Retinal pigment epithelial cell (primary cell): Measurements from ENCODE around the gene TSPYL2.
A peak's percentile ranks its signal among the peaks of the same experiment; 100 is the strongest.

Experiments
- DNase-seq: peaks from one replicate; pipeline ENCODE4 v3.0.0-alpha.2; 2010; ENCODE audit warnings: low read depth
- H3K4me3 ChIP-seq: 2 replicates; pipeline ENCODE4 v1.5.1; 2011; ENCODE audit warnings: mild to moderate bottlenecking, low read length, control low read depth, moderate library complexity
- TF ChIP-seq, protein P1 (sequence below): conservative IDR thresholded peaks from 2 replicates; pipeline ENCODE4 v1.5.1; 2011; ENCODE audit warnings: low read depth, low read length, control low read depth, inconsistent platforms

The TSPYL2 gene

DNA sequence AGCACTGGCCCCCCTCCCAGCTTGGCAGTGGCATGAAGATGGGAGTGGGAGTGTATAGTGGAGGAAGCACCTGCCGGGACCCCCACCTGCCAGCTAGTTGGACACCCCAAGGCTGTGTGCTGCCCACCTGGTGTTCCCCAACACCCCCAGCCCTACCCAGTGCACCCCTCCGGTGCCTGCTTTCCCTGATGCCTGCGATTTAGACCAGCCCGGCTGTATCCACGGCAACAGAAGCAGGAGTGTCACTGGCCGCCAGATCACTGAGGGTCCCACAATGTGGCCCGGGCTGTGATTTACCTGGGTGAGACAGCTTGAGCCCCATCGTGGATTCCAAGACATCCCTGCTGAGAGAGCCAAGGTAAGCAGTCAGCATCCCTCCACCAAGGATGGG, 33.0 kb upstream of the TSPYL2 start:
- H3K4me3 ChIP-seq, result peak overlapping the region; percentile 63
- no peak for DNase-seq
- TF ChIP-seq, protein P1, sequence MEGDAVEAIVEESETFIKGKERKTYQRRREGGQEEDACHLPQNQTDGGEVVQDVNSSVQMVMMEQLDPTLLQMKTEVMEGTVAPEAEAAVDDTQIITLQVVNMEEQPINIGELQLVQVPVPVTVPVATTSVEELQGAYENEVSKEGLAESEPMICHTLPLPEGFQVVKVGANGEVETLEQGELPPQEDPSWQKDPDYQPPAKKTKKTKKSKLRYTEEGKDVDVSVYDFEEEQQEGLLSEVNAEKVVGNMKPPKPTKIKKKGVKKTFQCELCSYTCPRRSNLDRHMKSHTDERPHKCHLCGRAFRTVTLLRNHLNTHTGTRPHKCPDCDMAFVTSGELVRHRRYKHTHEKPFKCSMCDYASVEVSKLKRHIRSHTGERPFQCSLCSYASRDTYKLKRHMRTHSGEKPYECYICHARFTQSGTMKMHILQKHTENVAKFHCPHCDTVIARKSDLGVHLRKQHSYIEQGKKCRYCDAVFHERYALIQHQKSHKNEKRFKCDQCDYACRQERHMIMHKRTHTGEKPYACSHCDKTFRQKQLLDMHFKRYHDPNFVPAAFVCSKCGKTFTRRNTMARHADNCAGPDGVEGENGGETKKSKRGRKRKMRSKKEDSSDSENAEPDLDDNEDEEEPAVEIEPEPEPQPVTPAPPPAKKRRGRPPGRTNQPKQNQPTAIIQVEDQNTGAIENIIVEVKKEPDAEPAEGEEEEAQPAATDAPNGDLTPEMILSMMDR, result no peak

DNA sequence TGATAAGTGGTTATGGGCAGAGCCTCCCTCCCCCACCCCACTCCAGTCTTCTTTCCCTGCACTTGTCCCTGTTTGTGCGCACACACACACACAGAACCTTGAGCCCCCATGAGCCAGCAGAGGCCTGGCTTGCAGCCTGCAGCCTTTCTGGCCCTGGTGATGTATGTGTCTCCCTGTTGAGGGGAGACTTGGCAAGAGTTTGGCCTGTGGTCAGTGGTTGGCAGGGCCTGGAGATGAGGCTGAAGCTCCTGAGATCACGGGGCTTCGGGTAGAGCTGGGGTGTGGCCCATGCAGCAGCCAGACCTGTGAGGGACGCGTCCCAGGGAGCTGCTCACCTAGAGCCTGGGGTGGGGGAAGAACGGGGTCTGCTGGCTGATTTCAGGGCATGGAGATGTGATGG, 31.3 kb upstream of the TSPYL2 start:
- no peak overlapping the region for H3K4me3 ChIP-seq
- no peak for DNase-seq
- TF ChIP-seq, protein P1, result no peak

- DNase-seq, result no peak
- H3K4me3 ChIP-seq, result no peak overlapping the region
- TF ChIP-seq, protein P1, result no peak
Measured at GRCh38 chrX:53055244-53055849, 26.8 kb upstream of the TSPYL2 start.

DNA sequence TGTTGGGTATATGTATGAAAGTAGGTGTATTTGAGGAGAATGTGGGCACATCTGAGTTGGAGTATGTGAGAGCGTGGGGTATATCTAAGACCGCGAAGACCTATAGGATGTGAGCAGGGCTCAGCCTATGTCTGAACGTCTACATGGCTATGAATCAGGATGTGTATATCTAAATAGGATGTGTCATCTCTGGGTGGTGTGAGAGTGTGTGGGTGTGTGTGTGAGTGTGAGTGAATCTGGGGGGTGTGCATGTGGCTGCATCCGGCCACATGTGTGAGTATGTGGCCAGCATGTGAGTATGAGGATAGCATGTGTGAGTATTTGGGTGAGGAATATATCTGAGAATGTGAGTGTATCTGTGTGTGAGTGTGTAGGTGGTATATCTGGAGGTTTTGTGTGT, 25.9 kb upstream of the TSPYL2 start:
- TF ChIP-seq, protein P1, result no peak
- DNase-seq, result no peak

DNA sequence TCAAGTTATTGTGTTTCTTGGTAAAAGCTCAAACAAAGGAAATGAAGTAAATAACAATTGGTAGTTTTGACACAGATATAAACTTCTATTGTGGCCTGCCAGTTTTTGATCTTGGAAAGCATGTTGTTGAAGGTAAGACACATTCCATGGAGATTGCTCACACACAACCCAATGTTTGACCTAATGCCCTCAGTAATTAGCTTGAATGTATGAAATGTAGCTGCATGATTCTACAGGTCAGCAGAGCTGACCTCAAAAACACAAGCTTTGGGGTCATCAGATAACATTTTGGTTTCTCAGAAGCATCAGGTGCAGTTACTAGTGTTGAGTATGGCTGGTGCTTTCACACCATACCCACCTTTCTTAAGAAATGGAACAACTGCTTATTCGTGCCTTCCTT, 17.1 kb upstream of the TSPYL2 start:
- TF ChIP-seq, protein P1, result no peak
- DNase-seq, result peak; percentile 23
- no peak overlapping the region for H3K4me3 ChIP-seq

More for the DNA sequence above, 25.9 kb upstream of the TSPYL2 start:
- no peak overlapping the region for H3K4me3 ChIP-seq

- TF ChIP-seq, protein P1, result no peak
- DNase-seq, result no peak
- no peak overlapping the region for H3K4me3 ChIP-seq
Measured at GRCh38 chrX:53071064-53071463, 11.1 kb upstream of the TSPYL2 start.

DNA sequence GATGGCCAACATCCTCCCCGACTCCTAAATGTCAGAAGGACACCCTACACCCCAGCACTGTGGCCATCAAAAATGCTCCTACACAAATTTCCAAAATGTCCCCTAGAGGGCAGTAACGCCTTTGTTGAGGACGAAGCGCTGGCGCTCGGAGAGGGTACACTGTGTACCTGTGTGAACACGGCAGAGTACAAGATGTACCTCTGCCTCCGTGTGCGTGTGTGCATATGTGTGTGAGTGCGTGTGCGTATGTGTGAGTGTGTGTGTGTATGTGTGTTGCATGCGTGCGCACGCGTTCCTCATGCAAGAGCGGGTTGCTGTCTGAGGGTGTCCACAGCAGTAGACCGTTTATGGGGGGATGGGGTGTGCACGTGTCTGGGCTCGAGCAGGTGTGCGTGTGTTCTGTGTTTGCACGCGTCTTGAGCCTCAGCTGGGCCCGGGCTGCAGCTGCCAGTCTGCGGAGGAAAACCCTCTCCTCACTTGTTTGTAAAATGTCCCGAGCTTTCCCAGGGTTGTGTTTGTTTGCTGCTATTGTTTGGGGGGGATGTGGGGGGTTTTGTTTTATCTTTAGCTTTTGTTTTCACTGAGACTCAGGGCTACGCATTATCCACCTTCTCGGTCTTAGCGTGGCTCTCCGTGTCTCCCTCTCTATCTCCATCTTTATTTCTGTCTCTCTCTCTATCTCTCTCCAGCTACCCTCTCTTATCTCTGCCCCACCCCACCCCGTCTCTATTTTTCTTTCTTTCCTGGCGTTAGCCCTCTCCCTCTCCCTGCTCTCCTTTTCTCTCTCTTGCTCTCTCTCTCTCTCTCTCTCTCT, 10.4 kb upstream of the TSPYL2 start:
- peak overlapping the region; percentile 37 for H3K4me3 ChIP-seq
- TF ChIP-seq, protein P1, result peak; percentile 76
- no peak for DNase-seq
